Upper lobe of right lung (tissue), 1 donor: ENCODE measurements around the gene TBCD. TPM values are rescaled to one million over a fixed set of nuclear protein-coding genes. Genes with fewer than 3 reads are reported as not detected.
"Not testable (repeated sequence)": the region's sequence is repeated elsewhere in the genome, so short reads cannot be mapped to it uniquely, and the experiment has no call there.

Experiments used
- ATAC-seq: fragments of 200-7000 bp; cut with Tn5 transposase; one replicate; pipeline ENCODE4 v1.9.1; 2020; ENCODE audit warnings: mild to moderate bottlenecking, moderate library complexity
- DNase-seq: peaks from one replicate; pipeline ENCODE4 v3.0.0-alpha.2; 2020
- H3K27ac ChIP-seq: fragments of 200-600 bp; one replicate; pipeline ENCODE4 v1.8.0; 2022
- H3K27me3 ChIP-seq: fragments of 200-600 bp; one replicate; pipeline ENCODE4 v1.8.0; 2022; ENCODE audit warnings: mild to moderate bottlenecking
- H3K36me3 ChIP-seq: fragments of 200-600 bp; one replicate; pipeline ENCODE4 v1.8.0; 2022
- H3K4me1 ChIP-seq: fragments of 200-600 bp; one replicate; pipeline ENCODE4 v1.8.0; 2022
- H3K4me3 ChIP-seq: fragments of 200-600 bp; one replicate; pipeline ENCODE4 v1.8.0; 2022; ENCODE audit warnings: mild to moderate bottlenecking
- H3K9me3 ChIP-seq: fragments of 200-600 bp; one replicate; pipeline ENCODE4 v1.8.0; 2022
- CTCF ChIP-seq: fragments of 200-600 bp; IDR thresholded peaks from one replicate; pipeline ENCODE4 v1.8.0; 2022; ENCODE audit warnings: antibody characterized with exemption
- intact Hi-C: fragments of 100-400 bp; cut with DNase I; formaldehyde crosslinking; loops from one replicate; pipeline ENCODE4 v1.11.0; 2022
- total RNA-seq: library from RNA; stranded (reverse); fragmentation: NEBNext Ultra II Directional; extraction: Animal tissue kit (Norgen Biotek cat#: 25700); gene quantifications from one replicate; pipeline ENCODE4 v1.2.1, GENCODE V29; 2021
- donor health status: DM: no; HTN: yes; CAD: no; lungs with severe emphysema.

Gene TBCD
- total RNA-seq, 1 donor from 2014 or later: 84.5 TPM

- Histone ChIP-seq H3K9me3 (no peaks in the 10 kb centered on the region), H3K4me1 (no peaks in the 10 kb centered on the region), H3K4me3 (no peak overlapping the region), H3K27me3 (no peaks in the 10 kb centered on the region), H3K36me3 (no peaks in the 10 kb centered on the region), H3K27ac (no peak overlapping the region)
- ATAC-seq (peak; percentile 7), DNase-seq (peak; percentile 52)
- TF ChIP-seq CTCF: no peak
- intact Hi-C loops: no loop called here
These were observed 231.8 kb downstream of the TBCD start for GRCh38 chr17:82983510-82984248.

- H3K27ac ChIP-seq, H3K27me3 ChIP-seq, H3K4me1 ChIP-seq, intact Hi-C loops, H3K9me3 ChIP-seq, H3K4me3 ChIP-seq, H3K36me3 ChIP-seq: not testable (repeated sequence)
- ATAC-seq (peak; percentile 52), DNase-seq (peak; percentile 39)
These were observed 232.4 kb downstream of the TBCD start for GRCh38 chr17:82984249-82984617.

- H3K9me3 ChIP-seq: no peaks in the 10 kb centered on the region
- H3K36me3 ChIP-seq: no peaks in the 10 kb centered on the region
- intact Hi-C loops: no loop called here
- no peaks in the 10 kb centered on the region for H3K4me1 ChIP-seq
- ATAC-seq (peak; percentile 23), DNase-seq (peak; percentile 41)
- TF ChIP-seq CTCF: no peak
- H3K27ac ChIP-seq: no peak overlapping the region
- H3K27me3 ChIP-seq: no peaks in the 10 kb centered on the region
- no peak overlapping the region for H3K4me3 ChIP-seq
These were observed 233.0 kb downstream of the TBCD start for GRCh38 chr17:82984751-82985427.

GRCh38 chr17:82985428-82985805 is 233.6 kb downstream of the TBCD start:
- Histone ChIP-seq H3K36me3 (no peaks in the 10 kb centered on the region), H3K27me3 (no peaks in the 10 kb centered on the region), H3K9me3 (no peaks in the 10 kb centered on the region), H3K4me3 (no peak overlapping the region), H3K4me1 (no peaks in the 10 kb centered on the region), H3K27ac (no peak overlapping the region)
- DNase-seq (peak; percentile 28), ATAC-seq (no peak)
- TF ChIP-seq CTCF: no peak
- intact Hi-C loops: no loop called here

- Histone ChIP-seq H3K27ac (no peak overlapping the region), H3K27me3 (no peaks in the 10 kb centered on the region), H3K36me3 (no peaks in the 10 kb centered on the region), H3K4me3 (no peak overlapping the region), H3K4me1 (no peaks in the 10 kb centered on the region), H3K9me3 (no peaks in the 10 kb centered on the region)
- peak; percentile 65 for ATAC-seq
- peak; percentile 67 for DNase-seq
- intact Hi-C loops: no loop called here
- no peak for TF ChIP-seq CTCF
These were observed 234.1 kb downstream of the TBCD start for GRCh38 chr17:82985973-82986372.

- ATAC-seq, H3K27me3 ChIP-seq, H3K4me3 ChIP-seq, H3K4me1 ChIP-seq, H3K36me3 ChIP-seq, intact Hi-C loops, H3K27ac ChIP-seq, DNase-seq: not testable (repeated sequence)
- peaks cover 14% of the 10 kb centered on the region for H3K9me3 ChIP-seq
These were observed 237.2 kb downstream of the TBCD start for GRCh38 chr17:82989051-82989450.
